GM19240 (cell line): ENCODE results near the gene ZNF778.
"Not testable (repeated sequence)": the region's sequence is repeated elsewhere in the genome, so short reads cannot be mapped to it uniquely, and the experiment has no call there.

Experiments used
- DNase-seq: peaks from one replicate; pipeline ENCODE4 v3.0.0; 2011; ENCODE audit warnings: low spot score; ENCODE audit not compliant: insufficient read length

ZNF778 gene

DNA sequence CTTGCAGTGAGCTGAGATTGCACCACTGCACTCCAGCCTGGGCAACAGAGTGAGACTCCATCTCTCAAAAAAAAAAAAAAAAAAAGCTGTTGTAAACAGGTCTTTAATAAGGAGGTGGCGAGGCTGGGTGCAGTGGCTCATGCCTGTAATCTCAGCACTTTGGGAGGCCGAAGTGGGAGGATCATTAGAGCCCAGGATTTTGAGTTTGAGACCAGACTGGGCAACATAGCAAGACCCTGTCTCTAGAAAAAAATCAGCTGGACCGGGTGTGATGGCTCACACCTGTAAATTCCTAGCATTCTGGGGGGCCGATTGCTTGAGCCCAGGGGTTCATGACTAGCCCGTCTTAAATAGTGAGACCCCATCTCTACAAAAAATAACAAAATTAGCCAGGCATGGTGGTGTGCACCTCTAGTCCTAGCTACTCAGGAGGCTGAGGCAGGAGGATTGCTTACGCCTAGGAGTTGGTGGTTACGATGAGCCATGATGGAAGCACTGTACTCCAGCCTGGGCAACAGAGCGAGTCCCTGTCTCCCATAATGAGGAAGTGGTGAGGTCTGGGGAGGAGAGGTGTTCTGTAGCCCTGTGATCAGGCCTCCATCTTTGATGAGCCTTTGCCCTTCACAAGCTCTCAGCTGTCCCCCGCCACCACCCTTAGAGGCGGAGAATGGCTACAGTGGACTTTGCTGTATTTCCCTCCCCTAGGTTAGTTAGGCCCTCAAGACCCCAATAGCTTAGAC, 36.2 kb downstream of the ZNF778 start:
- DNase-seq: no peak

DNA sequence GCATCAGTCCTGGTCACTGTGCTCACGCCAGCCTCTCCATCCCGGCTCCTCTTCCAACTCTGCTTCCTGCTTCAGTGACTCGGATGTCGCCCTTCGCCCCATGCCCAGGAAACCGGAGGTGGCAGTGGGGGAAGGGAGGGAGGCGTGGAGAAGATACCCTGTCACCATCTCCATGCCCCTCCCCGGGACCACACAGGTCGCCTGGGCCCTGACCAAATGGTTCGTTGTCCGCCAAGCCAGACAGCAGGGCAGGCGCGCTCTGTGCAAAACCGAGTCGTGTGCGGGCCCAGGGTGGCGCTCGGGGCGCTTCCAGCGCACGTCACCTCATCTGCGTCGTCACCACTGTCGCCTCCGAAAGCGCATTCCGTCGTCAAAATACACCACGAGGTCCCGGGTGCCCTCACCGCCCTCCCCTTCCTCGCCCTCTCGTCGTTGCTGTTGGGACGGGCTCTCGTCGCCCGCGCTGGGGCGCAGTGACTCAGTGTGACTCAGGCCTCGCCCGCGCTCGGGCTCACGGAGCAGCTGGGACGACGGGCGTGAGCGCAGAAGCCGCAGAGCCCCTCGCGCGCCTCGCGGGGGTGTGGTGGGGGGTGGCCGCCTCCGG, 39.2 kb downstream of the ZNF778 start:
- no peak for DNase-seq

DNA sequence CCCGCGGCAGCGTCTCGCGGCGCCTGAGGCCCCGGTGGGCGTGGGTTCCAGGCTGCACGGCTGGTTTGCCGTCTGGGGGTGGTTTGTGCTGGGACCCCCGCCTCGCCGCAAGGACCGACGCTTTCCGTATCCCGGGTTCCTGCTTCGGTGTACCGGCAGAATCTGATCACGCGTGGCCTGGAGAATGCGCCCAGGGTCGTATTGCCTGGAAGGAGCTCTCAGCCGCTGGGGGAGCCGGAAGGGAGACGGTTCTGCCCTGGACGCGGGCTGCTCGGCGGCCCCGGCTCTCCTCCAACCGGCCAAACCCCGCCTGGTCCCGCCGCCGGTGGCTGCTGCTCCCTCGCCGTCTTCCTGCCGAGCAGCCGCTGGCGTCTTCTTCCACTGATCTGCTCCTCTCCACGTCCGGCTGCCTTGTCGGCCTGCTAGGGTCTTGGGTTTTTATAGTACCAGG, 39.8 kb downstream of the ZNF778 start:
- no peak for DNase-seq

DNA sequence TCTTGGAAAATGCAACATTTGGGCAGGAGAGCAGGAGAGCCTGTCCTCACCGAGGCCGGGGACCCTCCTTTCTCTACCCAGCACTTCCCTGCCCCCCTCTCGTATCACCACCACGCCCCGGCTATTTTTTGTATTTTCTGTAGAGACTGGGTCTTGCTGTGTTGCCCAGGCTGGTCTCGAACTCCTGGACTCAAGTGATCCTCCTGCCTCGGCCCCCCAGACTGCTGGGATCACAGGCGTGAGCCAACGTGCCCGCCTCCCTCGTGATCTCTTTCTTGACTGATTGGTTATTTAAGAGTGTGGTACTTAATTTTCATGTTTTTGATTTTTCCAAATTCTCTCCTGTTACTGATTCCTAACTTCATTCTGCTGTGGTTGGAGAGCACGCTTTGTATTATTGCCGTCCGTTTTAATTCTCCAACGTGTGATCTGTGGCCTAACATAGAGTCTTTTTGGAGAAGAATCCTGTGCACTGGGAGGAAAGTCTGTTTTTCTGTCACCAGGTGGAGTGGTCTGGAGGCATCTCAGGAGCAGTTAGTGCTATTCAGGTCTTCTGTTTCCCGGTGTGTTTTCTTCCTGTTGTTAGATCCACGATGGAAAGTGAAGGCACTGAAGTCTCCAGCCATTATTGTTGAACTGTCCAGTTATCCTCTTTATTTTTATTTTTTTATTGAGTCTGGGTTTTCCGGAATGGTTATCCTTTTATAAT, 40.4 kb downstream of the ZNF778 start:
- DNase-seq: no peak

DNA sequence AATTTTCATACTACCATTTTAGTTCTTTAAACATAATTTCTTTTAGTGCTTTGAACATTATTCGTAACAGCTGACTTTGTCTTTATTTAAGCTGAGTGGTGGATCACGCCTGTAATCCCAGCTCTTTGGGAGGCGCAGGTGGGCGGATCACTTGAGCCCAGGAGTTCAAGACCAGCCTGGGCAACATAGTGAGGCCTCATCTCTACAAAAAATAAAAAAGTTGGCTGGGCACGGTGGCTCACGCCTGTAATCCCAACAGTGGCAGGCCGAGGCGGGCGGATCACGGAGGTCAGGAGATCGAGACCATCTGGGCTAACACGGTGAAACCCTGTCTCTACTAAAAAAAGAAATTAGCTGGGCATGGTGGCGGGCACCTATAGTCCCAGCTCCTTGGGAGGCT, 42.4 kb downstream of the ZNF778 start:
- DNase-seq: not testable (repeated sequence)

DNA sequence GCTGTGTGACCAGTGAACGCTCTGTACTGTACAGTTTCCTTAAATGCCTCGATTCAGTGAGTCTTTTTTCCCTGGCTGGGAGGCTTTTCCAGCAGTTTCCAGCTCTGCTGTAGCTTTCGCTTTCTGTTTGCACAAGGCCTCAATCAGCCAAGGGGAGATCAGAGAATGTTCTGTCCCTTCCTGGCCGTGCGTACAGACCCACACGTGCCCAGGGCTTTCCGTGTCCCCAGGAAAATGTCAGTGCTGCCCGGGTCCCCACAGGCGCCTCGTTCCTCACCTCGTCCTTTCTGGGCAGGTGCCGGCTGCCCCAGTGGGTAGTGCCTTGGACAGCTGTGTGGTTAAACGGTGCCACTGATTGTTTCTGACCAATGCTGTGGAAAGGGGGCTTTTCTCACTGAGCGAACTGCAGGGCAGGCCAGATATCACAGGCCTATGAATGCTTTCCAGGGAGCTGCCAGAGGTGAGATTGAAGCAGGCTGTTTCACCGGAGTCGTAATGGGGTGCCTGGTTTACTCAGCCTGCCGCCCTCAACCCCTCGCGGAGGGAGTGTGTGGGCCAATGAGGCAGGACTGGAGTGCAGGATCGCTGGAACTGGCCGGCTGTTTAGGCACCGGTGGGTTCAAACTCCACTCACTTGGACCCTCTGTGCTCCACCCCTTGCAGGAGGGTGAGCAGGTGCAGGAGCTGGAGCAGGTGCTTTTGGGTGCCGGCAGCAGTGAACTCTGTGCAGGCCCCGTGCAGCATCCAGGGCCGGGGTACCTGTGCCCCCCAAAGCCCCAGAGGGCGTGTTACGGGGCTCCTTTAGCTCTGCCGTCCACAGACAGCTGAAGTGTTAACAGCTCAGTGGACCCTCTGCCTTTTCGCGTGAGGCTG, 44.4 kb downstream of the ZNF778 start:
- DNase-seq: no peak

DNA sequence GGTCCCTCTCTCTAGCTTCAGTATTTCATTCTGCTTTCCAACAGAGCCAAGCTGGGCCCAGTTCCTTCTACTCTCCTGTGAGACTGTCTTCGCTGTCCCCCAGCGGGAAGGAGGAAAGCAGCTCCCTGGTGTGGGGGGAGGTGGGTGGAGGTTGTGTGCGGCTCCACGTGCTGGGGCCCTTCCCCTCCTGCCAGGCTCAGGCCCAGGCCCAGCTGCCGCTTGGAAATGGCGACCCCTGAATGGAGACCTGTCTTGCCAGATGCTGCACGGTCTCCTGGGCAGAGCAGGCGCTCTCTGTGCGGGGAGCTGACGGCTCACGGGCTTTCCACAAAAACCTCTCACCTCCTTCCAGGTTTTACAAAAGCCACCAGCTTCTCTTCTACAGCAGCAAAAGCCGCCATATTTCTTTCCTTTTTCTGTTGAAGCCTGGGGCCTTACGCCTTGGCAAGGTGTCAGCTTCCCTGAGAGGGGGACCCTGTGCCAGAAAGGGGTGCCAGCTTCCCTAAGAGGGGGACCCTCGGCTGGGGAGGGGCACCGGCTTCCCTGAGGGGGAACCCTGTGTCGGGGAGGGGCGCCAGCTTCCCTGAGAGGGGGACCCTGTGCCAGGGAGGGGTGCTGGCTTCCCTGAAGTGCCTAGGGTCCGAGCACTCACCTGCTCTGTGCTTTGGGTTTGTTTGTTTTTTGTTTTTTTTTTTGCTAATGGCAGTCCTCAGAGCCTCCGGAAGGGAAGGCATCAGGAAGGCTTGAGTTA, 47.5 kb downstream of the ZNF778 start:
- no peak for DNase-seq

DNA sequence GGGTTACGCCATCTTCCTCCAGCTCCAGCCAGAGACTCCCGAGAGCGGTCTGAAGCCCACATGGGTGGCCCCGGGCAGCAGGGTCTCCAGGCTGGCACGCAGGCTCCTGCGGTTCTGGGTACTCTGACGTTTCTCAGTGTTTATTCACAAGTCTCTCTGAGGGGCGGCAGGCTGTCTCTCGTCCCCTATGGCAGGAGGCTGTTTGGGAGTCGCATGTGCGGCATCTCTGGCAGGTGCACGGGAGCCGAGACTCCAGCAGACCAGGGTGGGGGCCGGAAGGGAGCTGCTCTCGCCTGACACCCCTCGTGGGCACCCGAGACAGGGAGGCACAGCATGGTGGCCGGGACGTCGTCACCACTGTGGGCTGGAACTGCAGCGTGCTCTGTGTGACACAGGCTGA, 48.1 kb downstream of the ZNF778 start:
- DNase-seq: no peak

DNA sequence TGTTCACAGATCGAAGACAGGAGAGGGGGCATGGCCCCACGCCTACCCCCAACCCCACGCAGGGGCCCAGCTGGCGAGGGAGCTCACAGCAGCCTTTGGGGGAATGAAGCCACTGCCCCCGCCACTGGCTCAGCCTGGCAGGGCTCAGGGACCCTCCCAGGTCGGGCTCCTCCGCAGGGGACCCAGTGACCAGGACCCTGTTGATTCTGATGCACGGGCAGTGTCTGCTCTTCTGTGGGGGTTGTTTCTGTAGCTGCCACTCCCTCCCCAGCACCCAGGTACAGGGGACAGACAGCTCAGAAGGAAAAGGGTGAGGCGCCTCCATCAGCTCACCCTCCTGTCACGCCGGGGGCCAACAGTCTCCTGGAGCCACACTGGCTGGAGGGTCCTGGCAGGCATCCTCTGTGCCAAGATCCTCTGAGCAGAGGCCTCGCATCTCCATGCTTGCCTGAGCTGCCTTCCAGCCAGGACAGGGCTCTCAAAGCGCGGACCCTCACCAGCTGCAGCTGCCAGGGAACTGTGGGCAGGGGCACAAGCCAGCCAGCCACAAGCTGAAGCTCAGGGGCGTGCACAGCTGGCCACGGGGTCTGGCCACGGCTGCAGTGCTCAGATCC, 49.1 kb downstream of the ZNF778 start:
- DNase-seq: no peak

DNA sequence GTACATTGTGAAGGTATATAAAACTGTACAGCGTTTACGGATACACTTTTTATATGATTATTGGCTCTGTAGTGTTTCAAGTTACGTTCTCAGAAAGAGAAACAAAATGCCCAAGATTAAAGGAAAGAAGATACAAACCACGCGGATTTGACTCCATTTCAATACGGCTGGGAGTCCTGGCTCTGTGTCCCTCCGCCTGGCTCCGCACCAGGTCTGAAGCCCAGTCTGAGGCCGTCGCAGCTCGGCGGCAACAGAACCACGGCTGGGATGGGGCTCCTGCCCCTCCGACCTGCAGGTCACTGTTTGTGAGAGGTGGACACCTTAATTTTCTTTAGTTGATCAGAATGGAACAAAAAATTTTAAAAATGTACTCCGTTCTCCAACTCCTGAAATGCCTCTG, 50.2 kb downstream of the ZNF778 start:
- not testable (repeated sequence) for DNase-seq

DNA sequence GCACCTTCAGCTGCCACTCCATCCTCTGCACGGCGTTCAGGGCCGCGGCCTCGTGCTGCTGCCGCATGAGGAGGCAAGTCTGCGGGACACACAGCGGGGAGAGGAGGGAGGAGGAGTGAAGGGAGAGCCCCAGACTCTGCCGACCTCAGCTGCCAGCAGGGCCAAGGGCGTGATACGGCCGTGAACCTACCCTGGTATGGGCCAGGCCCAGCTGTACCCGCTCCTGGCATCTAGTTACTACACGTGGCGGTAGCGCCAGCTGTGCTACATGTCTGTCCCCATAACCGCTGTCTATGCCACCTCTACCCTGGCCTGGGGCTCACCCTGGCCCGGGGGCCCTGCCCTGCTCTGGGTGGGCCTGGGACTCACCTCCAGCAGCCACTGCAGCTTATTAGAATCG, 51.1 kb downstream of the ZNF778 start:
- DNase-seq: no peak

DNA sequence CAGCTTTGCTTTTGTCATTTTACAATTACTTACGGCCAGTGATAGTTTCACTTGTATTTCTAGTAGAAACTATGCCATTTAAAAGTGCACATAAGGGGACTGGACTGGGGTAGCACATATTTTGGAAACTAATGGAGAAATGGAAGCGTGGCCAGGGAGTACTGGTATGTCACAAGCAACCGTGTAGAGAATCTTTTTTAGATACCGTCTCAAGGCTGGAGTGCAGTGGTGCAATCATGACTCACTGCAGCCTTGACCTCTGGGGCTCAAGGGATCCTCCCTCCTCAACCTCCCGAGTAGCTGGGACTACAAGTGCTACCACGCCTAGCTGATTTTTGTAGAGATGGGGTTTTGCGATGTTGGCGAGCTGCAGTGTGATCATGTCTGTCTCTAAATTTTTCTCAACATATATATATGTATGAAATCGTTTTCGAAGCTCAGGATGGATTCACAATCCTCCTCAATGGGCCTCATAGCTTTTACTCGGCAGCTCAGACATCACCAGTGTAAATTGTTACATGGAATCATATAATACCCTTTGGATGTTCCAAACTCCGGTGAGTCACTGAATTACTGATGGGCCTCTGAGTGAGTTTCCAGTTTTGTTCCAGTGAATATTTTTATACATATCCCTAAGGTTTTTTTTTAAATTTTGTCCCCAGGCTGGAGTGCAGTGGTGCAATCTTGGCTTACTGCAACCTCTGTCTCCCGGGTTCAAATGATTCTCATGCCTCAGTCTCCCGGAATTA, 51.7 kb downstream of the ZNF778 start:
- no peak for DNase-seq

DNA sequence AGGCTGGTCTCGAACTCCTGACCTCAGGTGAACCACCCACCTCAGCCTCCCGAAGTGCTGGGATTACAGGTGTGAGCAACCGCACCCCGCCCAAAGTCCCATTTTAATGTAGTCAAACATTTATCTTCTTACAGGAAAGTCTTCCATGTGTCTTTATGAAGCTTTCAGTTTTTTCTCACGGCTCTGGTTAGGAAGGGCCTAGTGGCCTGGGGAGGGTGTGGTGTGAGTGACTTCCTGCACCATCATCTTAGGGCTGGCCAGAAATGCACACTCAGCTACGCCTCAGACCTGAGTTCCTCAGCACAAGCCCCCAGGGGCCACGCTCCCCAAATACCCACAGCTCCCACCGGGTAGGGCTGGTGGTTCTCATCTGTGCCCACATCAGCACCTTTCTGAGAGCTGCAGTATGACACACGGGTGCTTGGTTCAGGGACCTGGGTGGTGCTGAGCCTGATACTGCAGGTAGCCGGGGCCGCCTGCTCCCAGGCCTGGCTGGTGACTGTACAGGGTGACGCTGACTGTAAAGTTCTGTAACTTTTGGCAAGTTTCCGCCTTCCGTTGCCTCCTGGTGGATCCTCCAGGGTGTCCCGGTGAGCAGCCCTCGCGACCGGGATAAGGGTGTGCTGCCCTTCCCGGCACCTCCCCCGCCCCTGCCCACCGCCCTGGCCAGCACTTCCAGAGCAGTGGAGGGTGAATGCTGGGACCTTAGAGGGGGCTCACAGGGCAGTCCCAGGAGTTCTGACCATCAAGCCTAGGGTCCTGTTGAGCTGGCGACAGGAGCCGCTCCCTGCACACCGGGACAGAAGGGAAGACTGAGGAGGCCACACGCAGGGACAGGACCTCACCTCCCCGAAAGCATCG, 52.5 kb downstream of the ZNF778 start:
- no peak for DNase-seq

DNA sequence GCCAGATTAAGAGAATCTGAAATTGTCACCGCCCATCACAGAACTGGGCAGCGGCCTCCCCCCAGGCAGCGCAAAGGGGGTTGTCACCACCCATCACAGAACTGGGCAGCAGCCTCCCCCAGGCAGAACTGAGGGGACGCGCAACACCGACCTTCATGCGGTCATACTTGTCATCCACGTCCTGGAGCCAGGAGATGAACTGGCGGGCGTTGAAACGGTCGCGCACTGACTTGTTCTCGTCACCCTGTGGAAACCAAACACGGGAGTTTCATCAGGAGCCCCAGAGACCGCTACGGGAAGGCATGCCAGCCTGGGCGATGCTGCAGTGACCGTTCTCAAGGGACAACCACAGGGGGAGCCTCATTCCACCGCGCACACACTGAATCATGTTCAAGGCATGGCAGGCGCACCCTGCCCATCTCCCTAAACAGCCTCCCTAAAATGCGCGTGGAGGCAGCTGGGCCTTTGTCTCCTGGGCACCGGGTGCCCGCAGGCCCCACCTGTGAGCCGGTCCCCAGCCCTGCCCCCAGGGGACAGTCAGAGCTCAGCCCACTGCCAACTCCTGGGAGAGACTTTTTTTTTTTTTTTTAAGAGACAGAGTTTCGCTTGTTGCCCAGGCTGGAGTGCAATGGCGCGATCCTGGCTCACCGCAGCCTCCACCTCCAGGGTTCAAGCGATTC, 53.3 kb downstream of the ZNF778 start:
- no peak for DNase-seq

DNA sequence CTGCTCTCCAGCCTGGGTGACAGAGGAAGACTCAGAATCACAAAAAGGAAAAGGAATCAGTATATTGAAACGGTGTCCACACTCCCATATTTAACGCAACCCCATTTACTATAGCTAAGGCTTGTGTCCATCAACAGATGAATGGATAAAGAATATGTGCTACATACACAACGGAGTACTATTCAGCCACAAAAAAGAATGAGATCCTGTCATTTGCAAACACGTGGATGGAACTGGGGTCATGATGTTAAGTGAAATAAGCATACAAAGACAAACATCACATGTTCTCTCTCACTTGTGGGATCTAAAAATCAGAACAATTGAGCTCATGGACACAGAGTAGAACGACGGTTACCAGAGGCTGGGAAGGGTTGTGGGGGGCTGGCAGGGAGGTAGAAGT, 55.1 kb downstream of the ZNF778 start:
- no peak for DNase-seq

DNA sequence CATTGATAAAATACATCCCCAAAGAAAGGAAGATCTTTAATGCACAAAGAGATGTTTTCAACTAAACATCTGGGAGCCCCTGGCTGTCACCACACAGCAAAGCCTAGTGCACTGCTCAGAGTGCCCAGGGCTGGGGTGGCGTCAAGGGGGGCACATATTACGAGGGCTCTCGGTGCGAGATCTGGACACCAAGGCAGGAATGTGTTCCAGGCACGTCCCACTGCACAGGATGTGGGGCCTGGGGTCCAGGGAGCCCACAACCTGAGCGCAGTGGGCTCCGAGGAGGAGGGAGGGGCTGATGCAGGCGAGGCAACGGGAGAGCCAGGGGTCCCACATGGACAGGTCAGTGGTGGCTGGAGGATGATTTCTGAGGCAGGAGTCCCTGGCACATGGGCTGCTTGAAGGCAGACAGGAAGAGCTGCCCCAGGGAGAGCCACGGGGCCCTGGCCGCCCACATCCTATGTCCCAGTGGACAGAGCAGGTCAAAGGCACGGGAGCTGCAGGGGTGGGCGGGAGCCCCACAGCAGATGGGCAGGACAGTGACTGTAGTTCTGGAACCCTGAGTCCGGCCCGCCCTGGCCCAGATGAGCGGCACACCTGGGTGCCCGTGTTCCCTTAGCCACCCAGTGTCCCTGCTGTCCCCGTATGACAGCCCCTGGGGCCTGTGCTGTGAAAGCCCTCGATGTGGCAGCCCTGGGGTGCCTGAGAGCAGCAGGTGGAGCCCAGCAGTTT, 56.4 kb downstream of the ZNF778 start:
- DNase-seq: no peak

DNA sequence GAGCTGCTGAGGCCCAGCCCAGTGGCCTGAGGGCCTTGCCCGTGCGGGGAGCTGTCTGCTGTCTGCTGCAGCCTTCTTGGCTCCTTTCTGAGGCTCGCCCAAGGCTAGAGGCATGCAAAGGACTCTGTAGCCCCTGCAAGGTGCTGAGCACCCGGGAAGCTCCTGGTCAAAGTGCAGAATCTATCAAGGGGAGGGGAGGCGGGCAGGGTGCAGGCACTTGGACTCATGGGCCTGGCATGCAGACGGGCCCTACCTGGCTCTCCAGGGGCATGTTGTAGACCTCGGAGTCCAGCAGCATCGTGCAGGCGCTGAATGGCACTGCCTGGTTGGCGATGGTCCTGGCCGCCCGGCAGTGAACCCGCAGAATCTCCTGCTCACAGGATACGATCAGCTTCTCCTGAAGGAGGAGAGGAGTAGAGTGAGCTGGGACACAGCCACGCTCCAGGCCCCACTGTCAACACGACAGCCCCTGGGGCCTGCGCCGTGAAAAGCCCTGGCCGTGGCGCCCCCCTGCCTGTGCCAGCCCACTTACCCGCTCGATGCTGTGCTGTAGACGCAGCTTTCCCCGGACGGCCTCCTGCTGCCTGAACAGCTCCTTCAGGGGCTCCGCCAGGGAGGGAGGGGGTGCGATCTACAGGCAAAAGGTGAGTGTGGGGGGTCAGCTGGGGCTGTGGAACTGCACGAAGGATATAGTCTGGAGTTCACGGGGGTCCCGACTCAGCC, 57.2 kb downstream of the ZNF778 start:
- DNase-seq: no peak
